BE2C (cell line): ENCODE measurements around the gene FUS.
A peak's percentile ranks its signal among the peaks of the same experiment; 100 is the strongest.

Experiments used
- DNase-seq: peaks from one replicate; pipeline ENCODE4 v3.0.0-alpha.2; 2020
- H3K27me3 ChIP-seq: fragments of 250-450 bp; sonication (Bioruptor Pico); 2 replicates; pipeline ENCODE4 v1.5.1; 2020; ENCODE audit warnings: mild to moderate bottlenecking
- H3K36me3 ChIP-seq: fragments of 250-450 bp; sonication (Bioruptor Pico); 2 replicates; pipeline ENCODE4 v1.5.1; 2020; ENCODE audit warnings: mild to moderate bottlenecking
- H3K4me1 ChIP-seq: fragments of 250-450 bp; sonication (Bioruptor Pico); 2 replicates; pipeline ENCODE4 v1.5.1; 2020
- H3K4me3 ChIP-seq: 2 replicates; pipeline ENCODE4 v1.5.1; 2011; ENCODE audit warnings: low read depth, low read length
- H3K9me3 ChIP-seq: fragments of 250-450 bp; sonication (Bioruptor Pico); 2 replicates; pipeline ENCODE4 v1.5.1; 2020
- CTCF ChIP-seq: IDR thresholded peaks from 2 replicates; pipeline ENCODE4 v1.5.1; 2012; ENCODE audit warnings: mild to moderate bottlenecking, low read depth, low read length

The FUS gene

GRCh38 chr16:31204871-31205666 is 25.1 kb downstream of the FUS start:
- no peaks in the 10 kb centered on the region for H3K4me1 ChIP-seq

GRCh38 chr16:31206776-31207175 is 26.8 kb downstream of the FUS start:
- peaks cover 52% of the 10 kb centered on the region for H3K27me3 ChIP-seq
- no peaks in the 10 kb centered on the region for H3K9me3 ChIP-seq
- H3K36me3 ChIP-seq, result no peaks in the 10 kb centered on the region
- TF ChIP-seq CTCF, result no peak
- no peaks in the 10 kb centered on the region for H3K4me1 ChIP-seq
- no peak for DNase-seq
- H3K4me3 ChIP-seq, result no peak overlapping the region

More at GRCh38 chr16:31204871-31205666, 25.1 kb downstream of the FUS start:
- DNase-seq, result no peak
- peaks cover 51% of the 10 kb centered on the region for H3K27me3 ChIP-seq
- no peaks in the 10 kb centered on the region for H3K9me3 ChIP-seq
- no peaks in the 10 kb centered on the region for H3K36me3 ChIP-seq
- no peak overlapping the region for H3K4me3 ChIP-seq
- TF ChIP-seq CTCF, result no peak

- Histone ChIP-seq H3K4me1 (no peaks in the 10 kb centered on the region), H3K27me3 (peaks cover 75% of the 10 kb centered on the region), H3K9me3 (no peaks in the 10 kb centered on the region), H3K4me3 (no peak overlapping the region), H3K36me3 (no peaks in the 10 kb centered on the region)
- no peak for TF ChIP-seq CTCF
- DNase-seq, result no peak
These were observed 33.4 kb downstream of the FUS start for GRCh38 chr16:31213342-31213741.

- Histone ChIP-seq H3K4me1 (no peaks in the 10 kb centered on the region), H3K27me3 (peaks cover 79% of the 10 kb centered on the region), H3K4me3 (peak within 1 kb of the TSS; percentile 24), H3K9me3 (no peaks in the 10 kb centered on the region), H3K36me3 (no peaks in the 10 kb centered on the region)
- TF ChIP-seq CTCF, result no peak
- DNase-seq, result no peak
These were observed 34.2 kb downstream of the FUS start, which contains the start of gene TRIM72 for GRCh38 chr16:31213877-31214707. Gene TRIM72, plus strand, starts transcription at chr16:31214119. Its CDS starts 620 bp downstream, at chr16:31214739.

- H3K36me3 ChIP-seq, result no peaks in the 10 kb centered on the region
- H3K9me3 ChIP-seq, result no peaks in the 10 kb centered on the region
- peaks cover 83% of the 10 kb centered on the region for H3K27me3 ChIP-seq
- TF ChIP-seq CTCF, result no peak
- H3K4me1 ChIP-seq, result no peaks in the 10 kb centered on the region
- peak overlapping the region; percentile 24 for H3K4me3 ChIP-seq
- no peak for DNase-seq
These were observed 34.9 kb downstream of the FUS start for GRCh38 chr16:31214708-31215286.
